H1 (cell line): ENCODE data around the gene CNST. TPM values are rescaled to one million over a fixed set of nuclear protein-coding genes. Genes with fewer than 3 reads are reported as not detected.

ENCODE experiments used
- CTCF ChIA-PET: fragments of 300-600 bp; sonication (Branson Sonifier 250); formaldehyde crosslinking; loops from one replicate; lab custom pipeline; 2021; ENCODE audit not compliant: partially characterized antibody; lab: Charles Lee
- POLR2A ChIA-PET: fragments of 300-600 bp; sonication (Branson Sonifier 250); formaldehyde crosslinking; loops from one replicate; lab custom pipeline; 2021; ENCODE audit warnings: inconsistent platforms; ENCODE audit not compliant: partially characterized antibody; lab: Charles Lee
- DNase-seq, 2 experiments: peaks; one replicate each; pipeline versions ENCODE4 v3.0.0 to v3.0.0-alpha.2; 2010 to 2022; ENCODE audit warnings: low spot score in 2 of 2, low read depth in 1 of 2, mixed read lengths in 1 of 2
- FAIRE-seq: peaks from 2 replicates; lab custom pipeline; 2011; peaks lifted over from hg19 to GRCh38; lab: Jason Lieb, UNC
- H2AFZ ChIP-seq: 2 replicates; pipeline ENCODE4 v1.8.1; 2012; ENCODE audit warnings: low read length, inconsistent platforms
- H2AK5ac ChIP-seq: 2 replicates; pipeline ENCODE4 v1.6.1; 2013; ENCODE audit warnings: low read depth, low read length
- H2BK120ac ChIP-seq: replicated peaks from 2 replicates; pipeline ENCODE3; 2013; ENCODE audit warnings: low read depth, low read length, inconsistent platforms
- H2BK12ac ChIP-seq: 2 replicates; pipeline ENCODE4 v1.6.1; 2013; ENCODE audit warnings: low read depth, low read length
- H2BK15ac ChIP-seq: 2 replicates; pipeline ENCODE4 v1.6.1; 2013; ENCODE audit warnings: low read length
- H2BK20ac ChIP-seq: 2 replicates; pipeline ENCODE4 v1.6.1; 2013; ENCODE audit warnings: low read length
- H2BK5ac ChIP-seq: 2 replicates; pipeline ENCODE4 v1.6.1; 2013; ENCODE audit warnings: low read depth, low read length
- H3K14ac ChIP-seq: 2 replicates; pipeline ENCODE4 v1.6.1; 2013; ENCODE audit warnings: inconsistent platforms; ENCODE audit not compliant: insufficient read length
- H3K18ac ChIP-seq: 2 replicates; pipeline ENCODE4 v1.6.1; 2013; ENCODE audit warnings: low read length; ENCODE audit errors: extremely low read depth
- H3K23ac ChIP-seq: 2 replicates; pipeline ENCODE4 v1.6.1; 2013; ENCODE audit warnings: inconsistent platforms; ENCODE audit not compliant: insufficient read length
- H3K23me2 ChIP-seq: 2 replicates; pipeline ENCODE4 v1.6.1; 2013; ENCODE audit warnings: low read depth, low read length
- H3K27ac ChIP-seq: 2 replicates; pipeline ENCODE4 v1.6.1; 2011; ENCODE audit warnings: low read depth, low read length, inconsistent platforms
- H3K27me3 ChIP-seq, 4 experiments: replicated peaks in 1 of 4; 1 replicate in 1 of 4; 2 replicates in 3 of 4; pipeline versions ENCODE4 v1.6.1 to v1.8.1; 2011 to 2013; ENCODE audit warnings: low read length in 3 of 4, mild to moderate bottlenecking in 3 of 4, inconsistent platforms in 2 of 4, mixed read lengths in 2 of 4, moderate library complexity in 1 of 4; ENCODE audit not compliant: control insufficient read depth in 3 of 4, insufficient read depth in 3 of 4; ENCODE audit errors: extremely low read depth in 1 of 4
- H3K36me3 ChIP-seq, 4 experiments: 2 replicates each; pipeline versions ENCODE4 v1.6.1 to v1.8.1; 2011 to 2013; ENCODE audit warnings: mild to moderate bottlenecking in 4 of 4, low read length in 3 of 4, moderate library complexity in 2 of 4, control low read depth in 1 of 4, inconsistent platforms in 1 of 4; ENCODE audit not compliant: insufficient read depth in 4 of 4, control insufficient read depth in 2 of 4
- H3K4ac ChIP-seq: replicated peaks from 2 replicates; pipeline ENCODE3; 2013; ENCODE audit warnings: low read length, low read depth, mixed read lengths, inconsistent platforms; ENCODE audit not compliant: insufficient read length
- H3K4me1 ChIP-seq, 4 experiments: replicated peaks in 1 of 4; 1 replicate in 1 of 4; 2 replicates in 3 of 4; pipeline versions ENCODE4 v1.6.1 to v1.8.1; 2011 to 2013; ENCODE audit warnings: low read length in 3 of 4, inconsistent platforms in 2 of 4, mixed read lengths in 1 of 4; ENCODE audit not compliant: insufficient read depth in 4 of 4, control insufficient read depth in 3 of 4
- H3K4me2 ChIP-seq, 2 experiments: 2 replicates each; pipeline versions ENCODE4 v1.6.1 to v1.8.1; 2011 to 2013; ENCODE audit warnings: low read depth in 2 of 2, low read length in 2 of 2, control low read depth in 1 of 2, inconsistent platforms in 1 of 2, mild to moderate bottlenecking in 1 of 2; ENCODE audit not compliant: insufficient read depth in 1 of 2
- H3K4me3 ChIP-seq, 4 experiments: fragments of 200-600, 300-600 bp in 1 of 4; sonication (generic), shearing (Covaris generic), sonication (Bioruptor Twin) in 1 of 4; 2 replicates each; pipeline versions ENCODE4 v1.5.1 to v1.8.1; 2011 to 2016; ENCODE audit warnings: low read length in 4 of 4, low read depth in 3 of 4, control low read depth in 2 of 4, inconsistent platforms in 2 of 4, mild to moderate bottlenecking in 2 of 4, mixed read lengths in 1 of 4, moderate library complexity in 1 of 4; ENCODE audit not compliant: insufficient read depth in 2 of 4; ENCODE audit errors: extremely low read depth in 1 of 4
- H3K56ac ChIP-seq: replicated peaks from 2 replicates; pipeline ENCODE3; 2013; ENCODE audit warnings: low read depth, mild to moderate bottlenecking, mixed read lengths, low read length, inconsistent platforms; ENCODE audit not compliant: insufficient read length
- H3K79me1 ChIP-seq: 2 replicates; pipeline ENCODE4 v1.6.1; 2013; ENCODE audit warnings: low read depth, low read length, control low read depth
- H3K79me2 ChIP-seq, 2 experiments: 2 replicates each; pipeline versions ENCODE4 v1.6.1 to v1.8.1; 2012 to 2013; ENCODE audit warnings: low read length in 2 of 2, mild to moderate bottlenecking in 2 of 2, inconsistent platforms in 1 of 2; ENCODE audit not compliant: insufficient read depth in 2 of 2, control insufficient read depth in 1 of 2
- H3K9ac ChIP-seq, 4 experiments: replicated peaks in 1 of 4; 1 replicate in 1 of 4; 2 replicates in 3 of 4; pipeline versions ENCODE4 v1.6.1 to v1.8.1; 2011 to 2013; ENCODE audit warnings: low read depth in 3 of 4, low read length in 3 of 4, control low read depth in 2 of 4, mild to moderate bottlenecking in 2 of 4, moderate library complexity in 2 of 4, inconsistent platforms in 1 of 4; ENCODE audit errors: extremely low read depth in 1 of 4
- H3K9me3 ChIP-seq, 2 experiments: 2 replicates each; pipeline versions ENCODE4 v1.6.1 to v1.8.1; 2012 to 2013; ENCODE audit warnings: mild to moderate bottlenecking in 2 of 2, moderate library complexity in 2 of 2, control low read depth in 1 of 2, inconsistent platforms in 1 of 2, low read depth in 1 of 2, low read length in 1 of 2, mixed read lengths in 1 of 2; ENCODE audit not compliant: insufficient read depth in 2 of 2
- H4K20me1 ChIP-seq, 2 experiments: replicated peaks in 1 of 2; 2 replicates each; pipeline versions ENCODE3 to v1.8.1; 2011 to 2013; ENCODE audit warnings: inconsistent platforms in 2 of 2, low read length in 2 of 2, mild to moderate bottlenecking in 1 of 2; ENCODE audit not compliant: insufficient read depth in 2 of 2, control insufficient read depth in 1 of 2
- H4K5ac ChIP-seq: 2 replicates; pipeline ENCODE4 v1.6.1; 2013; ENCODE audit warnings: low read length, low read depth, mixed read lengths, inconsistent platforms; ENCODE audit not compliant: insufficient read length
- H4K8ac ChIP-seq: 2 replicates; pipeline ENCODE4 v1.8.0; 2013; ENCODE audit warnings: mild to moderate bottlenecking, moderate library complexity, low read length, inconsistent platforms; ENCODE audit not compliant: insufficient read depth; ENCODE audit errors: extremely low read depth
- H4K91ac ChIP-seq: replicated peaks from 2 replicates; pipeline ENCODE3; 2013; ENCODE audit warnings: low read length, mixed read lengths, inconsistent platforms; ENCODE audit not compliant: insufficient read length
- BCL11A ChIP-seq, 2 experiments: IDR thresholded peaks; one replicate each; pipeline ENCODE4 v1.6.1; 2011; ENCODE audit warnings: low read depth in 2 of 2, low read length in 2 of 2, mild to moderate bottlenecking in 2 of 2
- CHD2 ChIP-seq: IDR thresholded peaks from 2 replicates; pipeline ENCODE4 v1.6.1; 2012; ENCODE audit warnings: low read length, improper control_type of control experiment
- EP300 ChIP-seq, 2 experiments: IDR thresholded peaks; 1 replicate in 1 of 2; 2 replicates in 1 of 2; pipeline ENCODE4 v1.6.1; 2011 to 2012; ENCODE audit warnings: low read depth in 2 of 2, low read length in 2 of 2, mild to moderate bottlenecking in 2 of 2, borderline replicate concordance in 1 of 2, inconsistent platforms in 1 of 2, moderate library complexity in 1 of 2
- FOSL1 ChIP-seq: IDR thresholded peaks from 2 replicates; pipeline ENCODE4 v1.6.1; 2011; ENCODE audit warnings: mild to moderate bottlenecking, low read depth, low read length, moderate library complexity; ENCODE audit not compliant: insufficient read depth
- HDAC2 ChIP-seq, 2 experiments: fragments of 300-600 bp in 1 of 2; sonication (generic) in 1 of 2; IDR thresholded peaks; 2 replicates each; pipeline ENCODE4 v1.6.1; 2011 to 2012; ENCODE audit warnings: low read depth in 2 of 2, low read length in 2 of 2, mild to moderate bottlenecking in 2 of 2, moderate library complexity in 2 of 2, borderline replicate concordance in 1 of 2, inconsistent platforms in 1 of 2
- JUND ChIP-seq: IDR thresholded peaks from 2 replicates; pipeline ENCODE4 v1.6.1; 2011; ENCODE audit warnings: mild to moderate bottlenecking, improper control_type of control experiment, low read length
- KDM1A ChIP-seq: fragments of 200-600, 300-600 bp; sonication (generic); IDR thresholded peaks from 2 replicates; pipeline ENCODE4 v1.7.1; 2016; ENCODE audit warnings: mild to moderate bottlenecking, low read length, borderline replicate concordance
- RAD21 ChIP-seq, 2 experiments: IDR thresholded peaks in 1 of 2; conservative IDR thresholded peaks in 1 of 2; 2 replicates each; pipeline ENCODE4 v1.6.1; 2011; ENCODE audit warnings: low read depth in 2 of 2, low read length in 2 of 2, improper control_type of control experiment in 1 of 2, inconsistent platforms in 1 of 2, mild to moderate bottlenecking in 1 of 2, moderate library complexity in 1 of 2
- RFX5 ChIP-seq: IDR thresholded peaks from 2 replicates; pipeline ENCODE4 v1.6.1; 2011; ENCODE audit warnings: low read depth, low read length, improper control_type of control experiment, borderline replicate concordance
- TAF1 ChIP-seq: IDR thresholded peaks from 2 replicates; pipeline ENCODE4 v1.6.1; 2011; ENCODE audit warnings: mild to moderate bottlenecking, low read depth, low read length
- WGBS, 2 experiments: shearing (Covaris generic) in 1 of 2; methylation state at CpG; one replicate each; pipeline versions ENCODE4 v1.1.6 to v1.1.7; 2013 to 2015; ENCODE audit warnings: low lambda C conversion rate in 2 of 2, mixed read lengths in 2 of 2, inconsistent platforms in 1 of 2, low coverage in 1 of 2, missing lambda C conversion rate in 1 of 2; ENCODE audit not compliant: insufficient replicate concordance in 2 of 2, insufficient coverage in 1 of 2, insufficient read length in 1 of 2; ENCODE audit errors: extremely low coverage in 1 of 2, missing lambda C conversion rate in 1 of 2; 5-methylcytosine and 5-hydroxymethylcytosine counted together
- polyA plus RNA-seq, 7 experiments: library from polyadenylated mRNA; depleted of rRNA in 3 of 7; stranded (reverse) in 5 of 7; unstranded in 2 of 7; fragments of >200 nt in 5 of 7; fragments of 200-250 nt in 2 of 7; gene quantifications; 1 replicate in 5 of 7; 2 replicates in 1 of 7; 4 replicates in 1 of 7; pipeline versions ENCODE4 v1.2.1 to v1.2.3, GENCODE V29; 2011 to 2013; ENCODE audit warnings: missing spikeins in 2 of 7, mixed read lengths in 2 of 7
- total RNA-seq: library from RNA; stranded (reverse); fragmentation: NEBNext Ultra II Directional; extraction: Animal tissue kit (Norgen Biotek cat#: 25700); gene quantifications from 2 replicates; pipeline ENCODE4 v1.2.1, GENCODE V29; 2021

The CNST gene
- total and polyA plus RNA-seq, 2 of the 8 experiments (the other 6 are each of a cell fraction or from before 2014, with no cell fraction given), result 5.3 to 21.3 TPM

DNA sequence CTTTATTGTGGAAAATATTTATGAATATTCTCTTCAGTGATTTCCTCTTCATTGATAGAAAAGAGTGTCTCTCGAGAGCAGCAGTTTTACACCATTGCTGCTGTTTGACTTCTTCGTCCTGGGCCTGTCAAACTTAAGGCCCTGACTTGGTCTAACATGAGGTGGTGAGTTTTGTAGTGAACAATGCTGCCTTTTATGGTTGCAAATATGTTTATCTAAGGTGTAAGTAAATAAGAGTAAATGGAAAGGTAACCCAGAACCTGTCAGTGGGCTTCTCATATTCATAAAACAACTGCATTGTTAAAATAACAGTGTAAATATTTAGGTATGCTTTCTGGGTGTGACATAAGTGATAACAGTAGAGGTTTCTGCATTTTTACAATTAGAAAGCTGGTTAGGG lies 95.2 kb downstream of the CNST start:
- Histone ChIP-seq H3K4me3 (no peak overlapping the region), H2BK5ac (no peak overlapping the region), H2BK12ac (no peak overlapping the region), H3K9me3 (no peaks in the 10 kb centered on the region), H3K23me2 (no peaks in the 10 kb centered on the region), H3K27me3 (no peaks in the 10 kb centered on the region), H3K27ac (no peak overlapping the region), H3K79me2 (no peaks in the 10 kb centered on the region), H3K4ac (no peak overlapping the region), H4K91ac (no peak overlapping the region), H3K36me3 (0 out of 8 replicates have a peak, but pooled peaks cover 0 to 4% (median 0%) of the 10 kb centered on the region in 4 experiments), H2BK120ac (no peak overlapping the region), H3K18ac (no peak overlapping the region), H3K14ac (no peak overlapping the region), H4K20me1 (peaks cover 0 to 4% of the 10 kb centered on the region in 2 experiments), H3K56ac (no peak overlapping the region), H3K79me1 (no peaks in the 10 kb centered on the region), H2BK15ac (no peak overlapping the region), H2AK5ac (no peak overlapping the region), H3K23ac (no peak overlapping the region), H4K5ac (no peak overlapping the region), H3K9ac (no peak overlapping the region), H2BK20ac (no peak overlapping the region), H3K4me2 (no peak overlapping the region), H4K8ac (no peak overlapping the region), H3K4me1 (no peaks in the 10 kb centered on the region), H2AFZ (no peak overlapping the region)
- POLR2A ChIA-PET, result no interaction called here
- 97% methylated on average over 2 of the region's 2 CpGs; no CpG with 5 or more reads in 1 of the 2 experiments for WGBS, 2 experiments
- DNase-seq (no peak), FAIRE-seq (no peak)
- CTCF ChIA-PET, result interaction anchor here (0.6 kb wide), 1 partner anchor 20 kb away, joined by 3 read pairs; no protein-coding TSS in a partner anchor
- no peak for TF ChIP-seq KDM1A
- no peak for TF ChIP-seq BCL11A (IDR thresholded peaks at IDR 0.05; ENCODE audit: low read depth in 2 of 2, low read length in 2 of 2)
- TF ChIP-seq FOSL1, result no peak
- no peak for TF ChIP-seq RFX5
- no peak for TF ChIP-seq TAF1
- TF ChIP-seq CHD2, result no peak
- TF ChIP-seq JUND, result no peak
- no peak for TF ChIP-seq HDAC2 (IDR thresholded peaks at IDR 0.05; ENCODE audit: borderline replicate concordance in 1 of 2, low read depth in 2 of 2, low read length in 2 of 2)
- TF ChIP-seq EP300 (IDR thresholded peaks at IDR 0.05; ENCODE audit: borderline replicate concordance in 1 of 2, low read depth in 2 of 2, low read length in 2 of 2), result no peak
- TF ChIP-seq RAD21 (IDR thresholded peaks at IDR 0.05 in 1 of 2, conservative IDR thresholded peaks at IDR 0.05 in 1 of 2; ENCODE audit: low read depth in 2 of 2, low read length in 2 of 2), result no peak
